ENCODE data around the gene NCBP1.
"Not testable (repeated sequence)": the region's sequence is repeated elsewhere in the genome, so short reads cannot be mapped to it uniquely, and the experiment has no call there.

Gene NCBP1

DNA sequence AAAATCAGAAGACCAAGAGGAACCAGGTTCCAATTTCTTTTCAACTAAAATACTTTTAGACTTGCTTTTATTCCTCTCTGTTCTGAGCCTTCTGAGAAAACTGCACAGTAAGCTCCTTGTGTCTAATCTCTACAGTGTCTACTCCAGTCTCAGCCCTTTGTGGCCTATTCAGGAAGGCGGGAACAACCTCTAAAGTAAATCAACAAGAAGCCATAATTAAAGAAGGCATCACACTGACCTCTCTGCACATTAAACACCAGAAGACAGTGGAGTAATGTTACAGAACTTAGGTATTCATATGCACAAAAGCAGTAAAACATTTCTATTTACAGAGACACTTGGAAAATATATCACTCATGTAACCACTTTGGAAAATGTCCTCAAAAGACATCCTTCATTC lies 48.6 kb downstream of the NCBP1 start:
- DNase-seq: no peak

DNA sequence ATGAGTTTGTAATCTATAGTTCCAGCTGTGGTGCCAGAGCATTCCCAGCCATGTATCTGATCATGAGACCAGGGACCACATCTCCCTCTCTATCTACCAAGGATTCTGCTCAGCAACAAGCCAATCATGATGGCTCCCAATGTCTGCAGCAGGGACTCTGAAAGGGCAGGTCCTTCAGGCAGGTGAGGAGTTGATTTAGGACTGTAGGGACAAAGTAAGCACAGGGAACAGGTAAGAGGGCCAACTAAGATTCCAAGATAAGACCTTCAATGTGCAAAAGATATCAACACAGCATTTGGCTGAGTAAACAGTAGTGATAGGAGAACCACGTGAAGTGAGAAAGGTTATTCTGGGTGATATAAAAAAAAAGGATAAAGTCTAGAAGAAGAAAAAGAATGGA lies 55.0 kb downstream of the NCBP1 start:
- no peak for DNase-seq

DNA sequence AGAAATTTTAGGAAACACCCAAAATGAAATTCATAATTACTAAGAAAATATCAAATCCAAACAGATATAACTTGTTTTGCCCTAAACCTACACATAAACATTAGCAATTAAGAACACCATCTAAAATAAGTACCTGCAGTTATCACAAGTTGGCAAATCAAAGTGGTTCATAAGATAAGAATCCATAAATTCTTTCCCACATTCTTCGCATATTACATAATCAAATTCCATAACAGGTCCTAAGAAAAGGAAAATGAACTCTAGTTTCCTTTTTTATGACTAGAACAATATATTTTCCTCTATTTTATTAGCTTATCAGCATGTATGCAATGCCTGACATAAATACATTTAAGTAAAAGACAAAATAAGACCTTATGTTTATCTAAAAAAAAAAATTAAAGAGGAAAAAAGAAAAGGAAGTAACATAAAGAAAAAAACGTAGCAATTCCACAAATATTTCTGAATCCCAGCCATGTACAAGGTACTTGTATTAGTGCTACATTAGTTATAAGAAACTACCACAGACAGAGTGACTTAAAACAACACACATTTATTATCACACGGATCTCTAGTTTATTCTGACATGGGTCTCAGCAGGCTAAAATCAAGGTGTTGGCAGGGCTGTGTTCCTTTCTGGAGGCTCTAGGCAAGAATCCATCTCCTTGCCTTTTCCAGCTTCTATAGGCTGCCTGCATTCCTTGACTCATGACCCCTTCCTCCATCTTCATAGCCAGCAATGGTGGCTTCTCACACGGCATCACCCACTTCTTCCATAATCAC lies 56.0 kb downstream of the NCBP1 start:
- no peak for DNase-seq

DNA sequence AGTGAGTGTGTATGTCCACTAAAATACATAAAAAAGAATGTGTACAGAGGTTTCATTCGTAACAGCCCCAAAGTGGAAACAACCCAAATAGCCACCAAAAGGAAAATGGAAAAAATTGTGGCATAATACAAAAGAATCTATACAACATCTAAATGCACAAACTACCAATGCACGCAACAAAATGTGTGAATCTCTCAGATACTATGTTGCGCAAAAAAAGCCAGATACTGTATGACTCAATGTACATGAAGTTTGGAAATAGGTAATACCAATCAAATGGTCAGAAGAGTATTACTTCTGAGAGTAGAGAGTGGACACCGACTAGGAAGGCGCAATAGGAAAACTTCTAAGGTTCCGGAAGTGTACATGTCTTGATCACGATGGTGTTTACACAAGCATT lies 61.1 kb downstream of the NCBP1 start:
- DNase-seq: no peak

DNA sequence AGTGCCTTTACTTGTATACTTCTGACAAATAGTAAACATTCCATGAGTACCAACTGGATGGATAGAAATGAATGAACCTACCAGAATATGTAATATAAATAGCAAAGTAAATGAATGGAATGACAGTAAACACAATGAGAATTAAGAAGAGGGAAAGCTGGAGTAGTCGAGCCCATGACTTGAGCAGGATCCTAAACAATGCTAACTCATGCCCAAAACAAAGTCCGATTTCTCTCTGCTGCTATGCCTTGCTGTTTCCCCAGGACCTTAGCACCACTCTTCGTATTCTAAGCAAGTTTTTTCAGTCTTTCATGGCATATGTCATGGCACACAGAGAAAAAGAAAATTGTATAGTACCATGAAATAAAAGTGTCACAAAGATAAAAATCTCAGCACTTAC lies 61.8 kb downstream of the NCBP1 start:
- DNase-seq: no peak

DNA sequence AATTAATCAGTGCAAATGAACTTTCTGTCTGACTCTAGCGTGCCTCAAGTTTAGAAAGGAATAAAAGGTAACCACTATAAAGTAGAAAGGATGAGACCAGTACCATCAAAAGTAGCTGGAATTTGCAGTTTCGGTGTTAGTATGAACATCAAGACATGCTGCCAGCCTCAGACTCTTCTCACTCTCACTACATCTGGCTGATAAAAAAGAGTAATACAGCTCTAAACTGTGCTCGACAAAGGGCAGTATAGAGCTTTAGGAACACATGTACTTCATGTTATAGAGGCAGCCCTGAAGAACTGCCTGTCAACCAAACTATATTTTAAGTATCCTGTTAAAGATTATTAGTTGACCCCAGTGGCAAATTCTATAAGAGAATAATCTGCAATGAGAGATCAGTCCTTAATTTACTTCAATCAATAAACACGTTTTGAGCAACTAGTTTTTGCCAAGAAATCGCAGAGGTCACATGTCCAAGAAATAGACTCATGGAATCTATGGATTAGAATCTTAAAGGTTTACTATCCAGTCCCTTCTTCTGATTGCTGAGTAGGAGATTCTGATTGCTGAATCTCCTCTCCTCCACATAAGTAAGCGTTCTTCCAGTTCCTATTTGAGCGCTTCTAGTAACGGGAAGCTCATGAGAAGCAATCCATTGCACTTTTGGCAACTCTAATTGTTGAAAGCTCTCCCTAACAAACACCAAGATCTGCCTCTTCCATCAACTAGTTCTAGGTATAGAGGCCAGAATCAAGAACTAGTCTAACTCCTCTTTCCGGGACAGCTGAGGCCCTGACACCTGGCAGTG lies 62.6 kb downstream of the NCBP1 start:
- no peak for DNase-seq

DNA sequence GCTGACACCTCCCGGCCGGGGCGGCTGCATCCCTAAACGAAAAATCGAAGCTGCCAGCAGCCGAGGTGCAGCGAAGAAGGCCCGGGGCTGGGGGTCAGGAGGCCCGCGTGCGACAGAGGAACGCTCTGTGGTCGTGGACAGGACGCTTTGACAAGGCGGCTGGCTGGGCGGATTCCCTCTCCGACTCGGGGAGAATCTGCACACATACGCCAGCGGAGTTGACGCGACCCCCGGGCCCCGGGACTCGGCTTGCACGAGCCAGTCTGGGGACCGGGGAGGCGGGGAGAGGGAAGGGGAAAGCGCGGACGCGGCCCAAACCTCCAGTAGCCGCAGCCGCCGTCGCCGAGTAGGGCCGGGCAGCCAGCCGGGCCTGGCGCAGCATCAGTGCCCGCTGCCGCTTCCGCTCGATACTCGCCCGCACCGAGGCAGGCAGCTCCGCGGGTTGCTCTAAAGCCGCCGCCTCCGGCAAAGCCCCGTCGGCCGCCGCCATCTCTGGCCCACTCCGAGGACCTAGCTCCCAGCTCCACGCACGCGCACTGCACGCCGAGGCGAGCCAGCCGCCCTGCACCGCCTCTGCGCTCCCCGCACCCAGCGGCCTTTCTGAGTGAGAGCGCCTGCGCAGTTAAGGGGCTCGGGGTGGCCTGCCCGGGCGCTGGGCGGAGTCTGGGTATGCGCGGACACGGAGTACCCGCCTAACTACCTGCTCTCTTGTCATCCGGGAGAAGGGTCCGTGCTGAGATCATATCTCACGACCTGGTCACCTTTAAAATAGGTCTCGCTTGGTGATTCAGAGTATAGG lies 63.4 kb downstream of the NCBP1 start, which contains the start of gene XPA:
Gene XPA (minus strand): TSS at position 538 of the 799 bp plus-strand sequence. CDS start 48 bp downstream, at position 490.
- peak; percentile 98 for DNase-seq

DNA sequence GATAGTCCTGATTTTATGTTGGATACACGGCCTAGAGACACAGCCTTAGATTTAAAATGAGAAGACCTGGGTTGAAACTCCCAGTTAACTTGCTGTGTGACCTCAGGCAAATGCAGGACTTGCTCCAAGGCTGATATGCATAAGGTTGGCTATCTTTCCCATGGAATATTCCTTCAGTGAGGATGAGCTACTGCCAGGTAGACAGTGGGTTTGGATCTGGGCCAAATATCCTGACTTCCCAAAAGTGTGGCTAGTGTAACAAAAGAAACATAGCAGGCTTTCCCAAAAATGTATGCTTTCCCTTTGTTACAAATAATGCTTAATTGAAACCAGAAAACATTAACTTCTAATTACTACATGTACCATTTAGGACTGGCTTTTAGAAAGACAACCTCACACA lies 64.2 kb downstream of the NCBP1 start:
- no peak for DNase-seq

DNA sequence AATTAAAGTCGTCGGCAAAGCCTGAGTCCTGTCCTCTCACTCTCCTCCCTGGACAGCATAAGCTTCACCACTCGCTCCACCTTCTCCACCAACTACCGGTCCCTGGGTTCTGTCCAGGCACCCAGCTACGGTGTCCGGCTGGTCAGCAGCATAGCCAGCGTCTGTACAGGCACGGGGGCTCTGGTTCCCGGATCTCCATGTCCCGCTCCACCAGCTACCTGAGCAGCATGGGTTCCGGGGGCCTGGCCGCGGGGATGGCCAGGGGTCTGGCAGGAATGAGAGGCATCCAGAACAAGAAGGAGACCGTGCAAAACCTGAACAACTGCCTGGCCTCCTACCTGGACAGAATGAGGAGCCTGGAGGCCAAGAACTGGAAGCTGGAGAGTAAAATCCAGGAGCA lies 65.2 kb downstream of the NCBP1 start:
- DNase-seq: no peak

DNA sequence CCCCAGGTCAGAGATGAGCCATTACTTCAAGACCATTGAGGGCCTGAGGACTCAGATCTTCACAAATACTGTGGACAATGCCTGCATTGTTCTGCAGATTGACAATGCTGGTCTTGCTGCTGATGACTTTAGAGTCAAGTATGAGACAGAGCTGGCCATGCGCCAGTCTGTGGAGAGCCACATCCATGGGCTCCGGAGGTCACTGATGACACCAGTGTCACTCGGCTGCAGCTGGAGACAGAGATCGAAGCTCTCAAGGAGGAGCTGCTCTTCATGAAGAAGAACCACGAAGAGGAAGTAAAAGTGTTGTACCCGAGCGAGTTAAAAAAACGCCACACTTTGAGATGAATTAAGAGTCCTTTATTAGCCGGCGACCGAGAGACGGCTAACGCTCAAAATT lies 65.7 kb downstream of the NCBP1 start:
- not testable (repeated sequence) for DNase-seq

DNA sequence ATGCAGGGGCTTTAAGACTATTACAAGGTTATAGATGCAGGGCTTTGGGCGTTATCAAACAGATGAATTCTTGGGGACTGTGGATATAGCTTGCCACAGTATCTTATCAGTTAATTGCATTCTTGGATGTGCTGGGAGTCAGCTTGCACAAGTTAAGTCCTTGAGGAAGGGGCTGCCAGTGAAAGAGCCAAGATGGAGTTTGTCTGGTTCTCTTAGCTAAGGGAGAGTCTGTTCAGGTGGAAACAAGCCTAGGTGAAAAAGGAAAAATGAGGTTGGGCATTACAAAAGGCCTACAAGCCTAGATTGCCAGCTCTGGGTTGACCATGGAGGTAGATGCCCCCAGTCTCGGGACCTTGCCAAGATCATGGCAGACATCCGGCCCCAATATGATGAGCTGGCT lies 66.2 kb downstream of the NCBP1 start:
- DNase-seq: not testable (repeated sequence)

DNA sequence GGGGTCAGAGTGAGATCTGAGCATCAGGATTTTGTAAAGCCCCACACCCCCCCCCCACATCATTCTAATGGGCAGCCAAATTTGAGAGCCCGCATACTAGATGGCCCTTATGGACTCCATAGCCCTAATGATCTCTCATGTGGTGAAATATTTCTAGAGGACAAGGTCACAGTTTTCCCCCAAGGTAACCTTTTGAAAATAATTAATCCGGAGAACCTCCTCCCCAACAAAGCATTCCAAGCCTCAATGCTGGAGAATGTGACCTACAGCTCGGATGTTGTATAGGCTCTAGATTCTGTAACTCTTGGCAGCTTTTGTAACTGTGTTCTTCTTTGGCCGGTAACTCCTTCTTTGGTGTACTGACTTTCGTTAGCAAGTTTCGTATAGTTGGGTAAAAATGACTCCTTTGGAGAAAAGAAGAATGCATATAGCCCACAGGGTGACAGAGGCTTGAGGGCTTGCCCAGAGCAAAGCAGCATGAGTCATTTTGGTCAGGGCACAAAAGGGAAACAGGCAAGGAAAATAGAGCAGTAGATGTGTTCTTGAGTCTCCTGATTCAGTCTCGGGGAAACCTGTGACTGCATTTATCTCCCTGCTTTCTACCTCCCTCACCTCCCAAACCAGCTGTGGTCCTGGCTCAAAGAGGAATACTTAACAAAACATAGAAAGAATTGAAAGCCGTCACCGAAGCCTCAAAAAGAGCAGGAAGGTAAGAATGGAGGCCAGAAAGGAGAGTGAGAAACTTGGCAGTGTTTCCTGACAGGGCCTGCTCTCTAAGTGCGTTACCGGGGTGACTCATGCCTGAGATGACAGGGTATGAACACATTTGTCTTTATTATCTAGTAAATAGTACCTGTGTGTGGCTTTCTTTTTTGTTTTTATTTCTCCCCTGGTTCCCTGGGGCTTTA lies 70.1 kb downstream of the NCBP1 start:
- DNase-seq: no peak

DNA sequence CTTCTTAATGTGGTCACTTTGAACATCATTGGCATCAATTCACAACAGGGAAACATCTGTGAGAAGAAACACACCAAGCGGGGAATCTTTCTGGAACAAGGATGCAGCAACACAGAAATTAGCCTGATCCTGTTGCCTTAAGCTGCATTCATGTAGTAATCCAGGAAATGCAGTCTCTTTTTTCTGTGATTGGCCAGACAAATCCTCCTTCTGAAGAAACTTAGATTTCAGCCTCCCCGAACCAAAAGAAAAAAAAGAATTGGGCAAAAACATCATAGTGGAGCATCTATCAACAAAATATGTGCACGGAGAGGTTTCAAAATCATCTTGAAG lies 70.7 kb downstream of the NCBP1 start:
- no peak for DNase-seq

DNA sequence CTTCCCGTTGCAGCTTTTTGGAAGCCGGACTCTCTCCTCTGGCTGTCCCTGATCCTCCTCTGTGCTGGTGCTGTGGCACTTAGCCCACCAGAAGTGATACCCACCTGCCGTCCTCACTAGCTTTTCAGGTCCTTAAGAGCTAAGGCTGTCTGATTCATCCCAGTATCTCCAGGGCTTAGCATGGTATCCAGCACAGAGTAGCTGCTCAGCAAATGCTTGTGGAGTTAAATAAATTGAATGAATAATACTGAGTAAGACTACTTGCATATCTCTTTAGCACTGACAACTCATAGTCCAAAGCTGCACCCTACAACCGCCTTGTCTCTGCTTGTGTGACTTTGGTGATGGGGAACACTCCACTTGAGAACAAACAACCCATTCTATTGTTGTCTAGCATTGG lies 71.2 kb downstream of the NCBP1 start:
- DNase-seq: no peak

DNA sequence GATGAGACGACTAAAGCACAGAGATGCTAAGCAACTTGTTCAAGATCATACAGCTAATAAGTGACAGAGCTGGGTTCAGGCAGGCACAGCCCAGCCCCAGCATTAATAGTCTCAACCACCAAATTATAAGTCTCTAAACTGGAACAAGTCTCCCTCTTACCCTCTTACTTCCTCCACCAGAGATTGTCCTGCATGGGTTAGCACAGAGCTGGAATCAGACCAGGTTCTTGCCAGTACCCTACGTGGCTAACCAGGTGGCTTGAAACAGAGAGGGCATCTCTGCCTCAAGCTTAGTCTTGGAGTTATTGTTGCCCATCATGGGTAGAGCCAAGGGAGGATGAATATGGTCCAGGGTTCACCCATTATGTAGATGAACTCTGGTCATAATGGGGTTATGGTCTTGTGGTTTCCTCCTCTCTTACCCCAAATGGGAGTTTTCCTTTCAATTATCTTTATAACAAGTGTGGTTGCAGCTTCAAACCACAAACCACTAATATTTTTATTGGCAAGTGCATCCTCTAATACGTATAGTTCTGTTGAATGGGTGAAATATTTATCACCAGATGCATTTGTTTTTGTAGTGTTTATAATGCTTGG lies 71.8 kb downstream of the NCBP1 start:
- peak; percentile 23 for DNase-seq

DNA sequence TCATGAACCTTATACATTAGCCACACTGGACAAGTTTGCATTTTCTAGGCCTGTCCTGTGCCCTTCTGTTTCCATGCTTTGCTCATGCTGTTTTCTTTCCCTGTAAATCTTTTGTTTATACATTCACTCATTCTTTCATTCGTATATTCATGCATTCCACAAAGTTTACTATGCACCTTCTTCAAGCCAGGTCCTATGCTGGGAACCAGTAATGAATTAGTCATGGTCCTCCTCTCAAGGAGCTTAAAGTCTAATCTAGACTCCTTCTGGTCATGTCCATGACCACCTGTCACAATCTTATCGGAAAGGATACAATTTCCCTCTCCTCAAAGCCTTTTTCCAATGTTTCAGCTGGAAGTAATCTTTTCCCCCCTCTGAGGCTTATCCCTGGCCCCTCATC lies 72.6 kb downstream of the NCBP1 start:
- no peak for DNase-seq

DNA sequence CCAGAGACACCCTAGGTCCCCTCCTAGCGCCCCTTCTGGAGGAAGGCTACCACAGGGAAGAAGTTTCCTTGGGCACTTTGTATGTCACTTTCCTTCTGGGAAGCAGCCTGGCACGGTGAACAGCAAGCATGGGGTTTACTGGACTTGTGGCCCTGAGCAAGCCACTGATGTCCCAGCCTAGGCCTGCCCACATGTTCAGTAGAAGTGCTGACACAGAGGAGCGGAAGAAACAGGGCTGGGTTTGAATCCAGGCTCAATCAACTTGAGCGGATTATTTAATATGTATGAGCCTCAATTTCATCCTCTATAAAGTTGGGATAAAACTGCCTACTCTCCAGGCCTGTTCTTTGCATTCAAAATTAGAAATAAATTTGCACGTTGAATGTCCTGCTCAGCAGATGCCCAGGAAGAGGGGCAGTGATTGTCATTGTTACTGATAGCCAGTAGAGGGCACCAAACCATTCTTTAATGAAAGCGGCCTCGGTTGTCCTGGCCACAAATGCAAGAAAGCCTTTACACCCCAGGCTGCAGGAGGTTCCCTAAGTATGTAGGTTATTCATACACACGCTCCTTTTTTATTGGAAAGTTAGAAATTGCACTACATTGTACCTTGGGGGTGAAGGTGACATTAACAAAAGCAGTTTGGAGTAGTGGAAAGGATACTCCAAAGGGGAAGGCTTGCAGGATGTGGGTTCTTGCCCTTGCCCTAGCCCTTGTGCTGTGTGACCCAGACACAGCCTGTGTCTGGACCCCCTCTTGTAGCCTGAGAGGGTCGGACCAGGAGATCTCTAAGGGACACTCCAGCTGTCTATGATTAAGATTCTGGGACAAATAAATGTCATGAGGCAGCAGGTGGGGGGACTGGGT lies 77.0 kb downstream of the NCBP1 start:
- DNase-seq: peak; percentile 74

DNA sequence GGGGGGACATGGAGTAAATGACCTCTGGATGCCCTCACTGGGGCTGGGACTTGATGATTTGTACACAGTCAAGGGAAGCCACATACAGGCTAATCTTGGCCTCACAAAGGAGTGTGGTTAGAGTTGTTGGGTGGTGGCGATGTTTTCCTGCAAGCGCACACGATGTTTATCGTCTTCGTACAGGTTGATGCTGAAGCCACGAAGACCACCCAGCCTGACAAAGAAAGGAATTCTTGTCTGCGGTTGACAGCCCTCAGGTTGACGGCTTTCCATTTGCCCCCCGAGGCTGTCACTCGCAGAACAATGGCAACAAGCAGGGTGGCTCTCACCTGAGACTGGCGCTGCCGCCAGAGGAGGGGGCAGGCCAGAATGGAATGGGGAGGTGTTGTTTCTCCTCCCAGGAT lies 77.6 kb downstream of the NCBP1 start:
- DNase-seq: no peak

DNA sequence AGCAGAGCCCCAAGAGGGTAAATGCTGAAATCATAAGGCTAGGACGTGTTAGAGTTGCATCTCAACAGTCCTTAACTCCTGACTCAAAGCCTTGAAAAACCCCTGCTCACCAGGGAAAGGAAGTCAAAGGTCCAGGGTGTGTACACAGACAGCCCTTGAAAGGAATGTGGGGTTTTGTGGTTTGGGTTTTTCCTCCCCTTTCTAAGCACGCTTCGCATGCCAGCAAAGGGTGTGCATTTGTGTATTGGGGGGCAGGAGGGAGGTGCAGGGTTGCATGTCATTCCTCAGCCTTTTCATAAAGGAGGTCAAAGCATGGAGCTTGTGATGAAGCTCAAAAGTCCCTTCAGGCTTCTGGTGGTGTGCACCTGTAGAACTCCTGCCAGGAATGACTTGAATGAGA lies 80.8 kb downstream of the NCBP1 start:
- no peak for DNase-seq

DNA sequence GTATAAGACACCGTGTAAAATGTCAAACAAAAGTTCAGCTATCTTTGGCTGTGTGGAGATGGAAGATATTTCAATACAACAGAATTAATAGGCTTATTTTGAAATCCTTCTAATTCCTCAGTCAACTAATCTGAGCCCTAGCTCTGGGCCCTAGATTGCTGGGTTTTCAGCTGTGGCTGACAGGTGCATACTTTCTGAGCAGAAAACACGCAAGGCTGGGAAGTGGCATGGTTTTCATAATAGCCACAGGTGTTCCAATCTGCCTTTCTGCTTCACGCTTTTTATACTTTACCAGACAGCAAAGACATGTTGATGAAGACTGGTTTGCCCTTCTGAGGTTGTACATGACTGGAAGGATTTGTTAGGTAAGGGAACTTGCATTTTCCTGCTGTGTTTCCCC lies 84.2 kb downstream of the NCBP1 start:
- DNase-seq: no peak

DNA sequence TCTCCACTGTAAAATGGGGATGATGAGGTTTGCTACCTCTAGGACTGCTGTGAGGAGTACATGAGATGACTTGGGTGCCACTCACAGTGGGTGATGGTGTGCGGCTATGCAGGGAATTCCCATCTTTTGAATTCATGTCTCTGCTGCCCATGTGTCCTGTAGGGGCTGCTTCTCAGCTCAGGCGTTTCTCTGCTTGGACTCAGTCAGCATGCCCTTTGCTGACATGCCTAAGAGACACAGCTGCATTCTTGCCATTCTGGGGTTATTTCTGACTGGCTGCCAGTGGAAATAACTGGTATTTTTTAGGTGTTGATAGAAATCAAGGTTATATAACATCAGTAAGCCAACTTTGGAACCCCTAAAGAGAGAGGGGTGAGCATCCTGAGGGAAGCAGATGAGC lies 87.8 kb downstream of the NCBP1 start:
- no peak for DNase-seq

Measured in CD4-positive, alpha-beta T cell treated with Interleukin-12 subunit alpha and Interleukin-12 subunit beta, for 1 hour (primary cell).